Right ventricle myocardium superior (tissue), 1 donor: ENCODE data around the gene KRT35. TPM values are rescaled to one million over a fixed set of nuclear protein-coding genes. Genes with fewer than 3 reads are reported as not detected.

Experiments used
- ATAC-seq: fragments of 200-7000 bp; cut with Tn5 transposase; one replicate; pipeline ENCODE4 v1.9.1; 2020; ENCODE audit warnings: mild to moderate bottlenecking; ENCODE audit not compliant: poor library complexity
- DNase-seq: peaks from one replicate; pipeline ENCODE4 v3.0.0-alpha.2; 2020
- intact Hi-C: fragments of 100-400 bp; cut with DNase I; formaldehyde crosslinking; loops from one replicate; pipeline ENCODE4 v1.11.2; 2022
- long read RNA-seq: library from polyadenylated mRNA; unstranded; transcript quantifications from one replicate; pipeline ENCODE4 v2.0.0, GENCODE V29; 2021
- total RNA-seq: library from RNA; stranded (reverse); fragmentation: NEBNext Ultra II Directional; extraction: Animal tissue kit (Norgen Biotek cat#: 25700); gene quantifications from one replicate; pipeline ENCODE4 v1.2.1, GENCODE V29; 2021
- donor health status: DM: no; HTN: yes; CAD: no; lungs with severe emphysema.

KRT35 gene
- not detected for total RNA-seq
- long read RNA-seq: 0 reads

DNA sequence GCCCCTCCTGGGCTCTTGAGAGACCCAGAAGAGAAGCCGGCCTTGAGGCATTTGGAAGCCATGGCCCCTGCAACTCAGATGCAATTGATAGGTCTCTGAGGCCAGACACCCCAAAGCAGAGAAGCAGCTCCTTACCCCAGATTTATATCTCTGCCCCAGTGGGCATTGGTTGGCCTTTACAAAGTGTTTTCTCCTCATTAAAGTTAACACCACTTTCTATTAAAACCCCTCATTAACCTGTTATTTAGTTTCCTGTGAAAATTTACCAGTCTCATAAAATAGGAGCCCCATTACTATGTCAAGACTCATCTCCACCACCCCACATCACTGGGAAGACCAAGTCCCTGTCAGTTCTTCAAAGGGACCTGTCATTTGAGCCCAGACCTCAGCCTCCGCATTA, at the start of gene KRT35:
TSS of gene KRT35 (minus strand) at position 116 of the 400 bp plus-strand sequence. CDS start at position 62, 54 bp downstream.
- no peak for DNase-seq
- intact Hi-C loops: no loop called here
- no peak for ATAC-seq

DNA sequence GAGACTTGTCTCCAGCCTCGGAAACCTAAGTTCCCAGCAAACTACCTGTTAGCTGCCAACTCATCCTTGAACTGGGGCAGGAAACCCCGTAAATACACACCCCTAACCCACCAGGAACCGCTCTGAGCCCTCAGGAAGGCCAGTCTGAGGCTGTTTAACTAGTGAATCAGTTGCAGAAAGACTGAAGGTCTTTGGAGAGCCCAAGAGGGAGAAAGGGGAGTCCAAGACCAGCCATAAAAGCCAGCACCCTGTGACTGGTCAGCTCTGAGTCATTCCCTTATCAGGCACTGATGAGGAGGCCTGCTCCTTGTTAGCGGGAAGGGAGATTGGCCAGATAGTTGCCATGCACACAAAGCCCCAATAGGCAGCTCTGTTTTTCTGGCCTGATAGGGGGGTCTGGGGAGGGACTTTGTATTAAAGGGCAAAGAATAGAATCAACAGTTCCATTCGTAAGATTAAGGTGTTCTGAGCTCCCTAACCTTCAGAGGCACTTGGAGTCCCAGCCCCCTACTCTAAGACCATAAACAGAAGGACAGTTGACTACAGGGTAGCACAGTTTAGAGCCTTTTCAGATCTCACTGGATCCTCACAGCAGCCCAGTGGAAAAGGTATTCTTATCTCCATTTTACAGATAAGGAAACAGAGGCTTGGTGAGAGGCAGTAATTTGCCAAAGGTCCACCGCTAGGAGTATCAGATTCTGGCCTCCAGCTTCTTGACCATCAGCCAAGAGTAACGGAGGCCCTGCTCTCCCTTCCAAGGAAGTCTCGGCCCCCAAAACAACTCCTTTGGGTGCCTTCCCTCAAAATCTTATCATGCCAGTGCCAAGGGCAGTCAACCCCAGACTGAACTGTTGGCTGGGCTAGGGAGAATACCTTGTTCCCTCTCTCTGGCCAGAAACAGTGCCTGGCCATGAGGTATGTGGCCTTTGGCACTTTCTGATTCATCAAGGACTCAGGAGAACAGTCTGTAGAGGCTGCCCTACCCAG, 49.4 kb upstream of the KRT35 start:
- intact Hi-C loops: no loop called here
- DNase-seq (no peak), ATAC-seq (no peak)

DNA sequence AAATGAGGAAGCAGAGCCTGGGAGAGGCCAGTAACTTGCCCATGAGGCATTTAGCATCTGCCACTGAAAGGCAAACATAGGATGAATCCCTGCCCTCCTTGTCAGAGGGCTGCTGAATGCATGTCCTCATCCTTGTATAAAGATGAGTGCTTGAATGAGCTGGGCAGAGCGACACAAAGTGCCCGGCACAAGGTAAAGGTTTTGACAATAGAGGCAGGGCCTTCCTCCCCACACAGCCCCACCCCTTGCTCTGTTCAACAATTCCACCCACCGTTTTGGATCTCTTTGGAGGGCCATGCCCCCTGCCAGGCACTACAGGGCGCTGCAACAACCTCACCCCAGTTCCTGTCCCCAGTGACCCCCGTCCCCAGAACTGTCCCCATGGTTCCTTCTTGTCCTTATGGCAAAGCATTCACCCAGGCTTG, 48.6 kb upstream of the KRT35 start:
- ATAC-seq: no peak
- intact Hi-C loops: no loop called here
- no peak for DNase-seq

DNA sequence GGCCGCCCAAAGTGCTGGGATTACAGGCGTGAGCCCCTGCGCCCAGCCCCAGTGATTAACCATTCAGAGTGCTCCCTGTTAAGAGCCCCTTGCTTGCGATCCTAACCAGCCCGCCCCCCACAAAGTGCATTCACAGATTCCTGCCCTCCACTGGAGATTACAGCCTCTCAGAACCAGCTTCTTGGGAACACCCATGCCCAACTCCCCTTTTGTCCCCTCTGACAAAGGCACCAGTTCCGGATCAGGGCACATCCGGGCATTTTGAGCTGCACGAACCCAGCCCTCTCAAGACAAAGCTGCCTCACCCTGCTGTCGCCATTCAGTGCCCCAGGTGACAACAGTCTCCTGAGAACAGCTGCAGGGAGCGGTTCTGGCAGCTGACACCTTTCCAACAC, 48.0 kb upstream of the KRT35 start:
- DNase-seq (no peak), ATAC-seq (no peak)
- intact Hi-C loops: no loop called here

DNA sequence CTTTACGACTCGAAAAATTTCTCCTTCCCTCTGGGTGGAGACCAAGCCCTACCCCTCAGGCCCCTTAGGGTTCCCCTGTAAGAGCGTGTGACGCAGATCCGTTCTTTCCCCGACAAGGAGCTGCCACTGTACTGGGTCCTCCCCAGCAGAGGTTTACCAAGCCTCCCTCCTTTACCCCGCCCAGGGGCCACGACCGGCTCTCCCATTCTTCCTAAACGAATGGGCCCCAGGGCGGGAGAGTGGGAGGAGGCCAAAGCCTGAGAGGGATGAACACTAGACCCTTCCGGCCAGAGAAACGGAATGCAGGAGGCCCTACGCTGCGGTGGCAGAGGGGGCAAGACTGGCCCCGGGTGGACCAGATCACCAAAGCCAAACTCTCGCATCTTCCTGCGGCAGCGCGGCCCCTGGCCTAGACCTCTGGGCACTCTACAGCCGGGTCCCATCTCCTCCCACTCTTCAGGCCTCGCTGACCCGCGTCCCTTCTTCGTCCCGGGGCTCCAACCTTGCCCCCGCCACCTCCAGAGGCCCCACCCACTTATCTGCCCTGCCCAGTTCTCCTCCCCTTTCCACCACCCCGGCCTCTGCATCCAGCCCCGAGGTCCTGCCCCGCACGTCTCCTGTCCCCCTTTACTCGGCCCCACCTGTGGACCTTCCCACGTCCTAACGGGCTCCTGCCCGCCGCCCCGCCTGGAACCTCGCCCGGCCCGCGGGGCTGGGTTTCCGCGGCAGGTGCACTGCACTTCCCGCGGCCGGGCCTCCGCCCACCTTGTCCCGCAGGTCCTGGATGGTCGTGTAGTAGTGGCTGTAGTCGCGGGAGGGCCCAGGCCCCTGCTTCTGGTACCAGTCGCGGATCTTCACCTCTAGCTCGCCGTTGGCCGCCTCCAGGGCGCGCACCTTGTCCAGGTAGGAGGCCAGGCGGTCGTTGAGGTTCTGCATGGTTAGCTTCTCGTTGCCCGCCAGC, 46.4 kb upstream of the KRT35 start:
- DNase-seq (peak; percentile 11), ATAC-seq (peak; percentile 28)
- intact Hi-C loops: no loop called here

DNA sequence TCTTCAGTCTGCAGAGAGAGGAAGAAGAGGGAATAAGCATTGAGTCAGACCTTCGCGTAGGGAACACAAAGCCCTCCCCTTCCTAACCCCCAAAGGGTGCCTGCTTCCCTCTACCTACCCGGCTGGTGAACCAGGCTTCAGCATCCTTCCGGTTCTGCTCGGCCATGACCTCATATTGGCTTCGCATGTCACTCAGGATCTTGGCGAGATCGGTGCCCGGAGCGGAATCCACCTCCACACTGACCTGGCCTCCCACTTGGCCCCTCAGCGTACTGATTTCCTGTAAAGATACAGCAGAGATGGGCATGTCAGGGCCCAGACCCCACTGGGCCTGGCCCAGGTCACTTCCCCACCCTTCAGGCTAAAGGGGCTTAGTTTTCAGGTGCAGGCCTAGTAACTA, 43.3 kb upstream of the KRT35 start:
- intact Hi-C loops: no loop called here
- ATAC-seq: no peak
- peak; percentile 22 for DNase-seq

DNA sequence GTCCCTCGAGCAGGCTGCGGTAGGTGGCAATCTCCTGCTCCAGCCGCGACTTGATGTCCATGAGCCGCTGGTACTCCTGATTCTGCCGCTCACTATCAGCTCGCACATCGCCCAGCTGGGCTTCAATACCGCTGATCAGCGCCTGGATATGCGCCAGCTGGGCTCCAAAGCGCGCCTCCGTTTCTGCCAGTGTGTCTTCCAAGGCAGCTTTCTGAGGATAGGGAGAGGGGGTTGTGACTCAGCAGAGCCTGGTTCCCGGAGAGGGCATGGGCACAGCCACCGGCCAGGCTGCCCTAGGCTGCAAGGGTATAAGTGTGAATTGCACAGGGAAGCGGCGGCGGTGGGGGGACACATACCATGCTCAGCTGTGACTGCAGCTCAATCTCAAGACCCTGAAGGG, 42.8 kb upstream of the KRT35 start:
- intact Hi-C loops: no loop called here
- no peak for ATAC-seq
- DNase-seq: peak; percentile 34

DNA sequence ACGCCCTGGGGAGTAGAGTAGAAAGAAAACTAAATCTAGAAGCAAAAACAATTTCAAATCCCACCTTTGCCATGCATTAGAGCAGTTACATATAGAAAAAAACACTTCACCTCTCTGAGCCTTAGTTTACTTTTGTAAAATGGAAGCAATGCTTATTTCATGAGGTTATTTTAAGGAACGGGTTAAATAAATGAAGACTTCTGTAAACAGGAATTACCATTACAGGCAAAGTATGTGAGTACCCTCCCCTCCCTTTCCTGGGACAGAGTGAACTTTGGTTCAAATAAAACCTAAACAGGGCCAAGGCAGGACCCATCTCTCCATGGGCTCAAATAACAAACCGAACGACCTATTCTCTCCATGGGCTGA, 42.3 kb upstream of the KRT35 start:
- DNase-seq (no peak), ATAC-seq (no peak)
- intact Hi-C loops: no loop called here

DNA sequence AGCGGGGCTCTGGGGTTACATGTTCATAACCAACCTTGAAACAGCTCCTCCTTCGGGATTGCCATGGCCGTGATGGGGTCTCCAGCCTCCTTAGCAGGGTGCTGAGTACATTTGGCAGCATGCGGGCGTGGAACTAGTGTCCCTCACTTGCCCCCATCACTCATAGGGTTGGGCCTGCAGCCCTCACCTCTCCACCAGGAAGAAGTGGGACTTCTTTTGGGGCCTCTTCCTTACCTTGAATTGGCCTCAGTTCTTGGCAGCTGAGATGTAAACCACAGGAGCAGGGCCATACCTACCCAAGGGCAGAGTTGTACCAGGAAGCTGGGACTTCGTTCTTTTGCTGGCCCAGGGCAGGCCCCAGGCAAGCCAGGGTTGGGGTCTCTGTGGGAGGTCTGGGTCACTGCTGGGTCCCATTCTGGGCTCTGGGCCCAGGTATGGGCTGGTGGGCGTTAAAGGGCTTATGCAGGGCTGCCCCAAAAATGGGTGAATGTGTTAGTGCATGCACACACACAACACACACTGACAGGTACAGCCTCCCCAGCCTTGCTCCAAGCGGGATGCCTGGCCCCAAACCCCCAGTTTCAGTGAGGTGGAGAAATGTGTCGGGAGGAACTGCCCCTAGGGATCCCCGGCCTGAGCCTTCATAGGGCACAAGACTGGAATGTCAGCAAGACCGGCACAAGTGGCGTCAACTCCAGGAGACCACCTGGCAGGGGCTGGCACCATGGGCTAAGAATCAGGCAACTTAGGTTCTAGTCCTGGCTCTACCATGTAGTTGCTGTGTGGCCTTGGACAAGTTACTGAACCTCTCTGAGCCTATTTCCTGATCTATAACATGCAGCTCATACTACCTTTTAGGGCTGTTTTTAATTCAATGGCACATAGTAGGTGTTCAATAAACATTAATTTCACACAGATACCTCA, 41.6 kb upstream of the KRT35 start:
- ATAC-seq: no peak
- intact Hi-C loops: no loop called here
- peak; percentile 29 for DNase-seq

DNA sequence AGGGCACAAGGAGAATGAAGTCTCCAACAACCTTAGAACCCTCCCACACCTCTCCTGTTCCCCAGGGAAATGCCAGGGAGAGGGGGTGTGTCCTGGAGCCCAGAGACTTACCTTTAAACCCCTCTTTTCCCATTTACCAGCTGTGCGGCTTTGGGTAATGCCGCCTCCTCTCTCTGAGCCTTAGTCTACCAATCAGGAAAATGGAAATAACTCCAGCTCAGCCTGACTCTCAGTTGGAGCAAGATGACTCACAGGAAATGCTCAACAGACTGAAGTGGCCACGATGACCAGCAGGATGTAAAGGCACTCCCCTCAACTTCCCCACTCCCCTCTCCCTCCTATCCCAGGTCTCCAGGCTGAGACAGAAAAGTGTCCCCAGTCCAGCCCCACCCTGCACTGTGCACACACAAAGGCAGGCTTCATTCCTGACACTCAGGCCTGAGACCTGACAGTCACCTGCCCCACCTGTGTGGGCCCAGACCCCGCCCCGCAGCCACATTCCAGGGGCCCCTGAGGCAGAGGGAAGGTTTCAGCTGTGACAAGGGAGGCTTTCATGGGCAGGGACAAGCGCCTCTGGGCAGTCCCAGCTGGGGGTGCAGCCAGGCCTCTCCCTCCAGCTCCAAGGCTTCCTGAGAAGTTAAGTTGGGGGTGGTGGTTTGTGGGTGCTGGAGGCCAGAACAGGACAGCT, 40.8 kb upstream of the KRT35 start:
- DNase-seq: no peak
- ATAC-seq: peak; percentile 36
- intact Hi-C loops: no loop called here

DNA sequence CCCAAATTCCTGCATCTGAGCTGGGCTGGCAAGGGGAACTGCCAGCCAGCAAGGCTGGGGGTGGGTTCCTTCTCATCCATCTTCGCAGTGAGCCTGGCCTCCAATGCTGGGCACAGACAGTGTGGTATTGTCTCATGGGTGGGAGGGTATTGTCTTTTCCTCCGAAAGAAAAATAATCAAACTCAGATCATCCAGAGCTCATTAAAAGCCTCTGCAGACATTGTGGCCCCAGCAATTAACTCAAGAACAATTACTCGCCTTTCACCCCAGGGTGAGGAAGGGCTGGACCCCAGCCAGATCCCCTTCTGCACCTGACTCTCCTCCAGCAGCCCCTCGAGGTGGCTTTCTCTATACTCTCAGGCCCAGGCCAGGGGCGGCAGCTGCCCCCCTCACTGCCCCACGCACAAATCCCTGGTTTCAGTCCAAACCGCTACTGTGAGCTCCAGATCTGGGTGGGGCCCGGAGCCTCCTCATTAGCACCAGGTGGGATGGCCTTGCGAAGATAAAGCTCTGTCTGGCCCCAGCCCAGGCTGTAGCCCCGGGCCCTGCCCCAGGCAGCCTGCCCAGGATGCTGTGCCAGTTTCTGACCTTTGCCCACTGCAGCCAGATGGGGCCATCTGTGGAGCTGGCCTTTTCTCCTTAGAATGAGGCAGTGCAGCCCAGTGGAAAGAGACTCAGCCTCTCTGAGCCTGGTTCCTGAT, 40.0 kb upstream of the KRT35 start:
- ATAC-seq (no peak), DNase-seq (no peak)
- intact Hi-C loops: no loop called here

DNA sequence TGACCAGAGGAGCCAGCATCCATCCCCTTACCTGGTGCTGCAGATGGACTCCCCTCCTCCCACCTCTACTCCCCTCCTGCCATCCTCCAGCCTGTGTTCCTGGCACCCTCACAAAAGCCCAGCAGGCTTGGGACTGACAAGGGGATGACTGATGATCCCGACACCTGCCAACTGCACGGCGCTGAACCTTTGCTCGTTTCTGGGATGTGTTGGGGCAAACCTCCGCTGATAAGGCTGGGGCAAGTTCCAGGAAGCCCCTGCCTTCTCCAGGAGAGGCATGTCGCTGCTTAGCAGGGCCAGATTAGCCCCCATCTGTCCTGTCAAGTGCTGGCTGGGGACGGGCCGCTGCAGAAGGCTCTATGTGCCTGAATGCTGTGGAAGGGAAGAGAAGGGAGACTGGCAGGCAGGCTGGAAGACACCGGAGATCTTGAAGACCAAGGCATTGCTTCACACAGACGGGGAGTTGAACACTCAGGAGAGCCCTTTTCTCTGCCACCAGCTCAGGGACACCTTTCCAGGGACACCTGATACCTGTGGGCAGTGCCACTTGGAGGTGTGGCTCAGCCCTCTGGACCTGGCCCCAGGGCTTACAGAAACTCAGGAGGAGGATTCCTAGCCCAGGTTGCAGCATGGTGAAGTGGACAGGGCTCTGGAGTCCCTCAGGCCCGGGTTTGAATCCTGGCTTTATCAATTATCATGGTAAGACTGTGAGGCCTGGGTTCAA, 38.7 kb upstream of the KRT35 start:
- DNase-seq (no peak), ATAC-seq (no peak)
- intact Hi-C loops: no loop called here

DNA sequence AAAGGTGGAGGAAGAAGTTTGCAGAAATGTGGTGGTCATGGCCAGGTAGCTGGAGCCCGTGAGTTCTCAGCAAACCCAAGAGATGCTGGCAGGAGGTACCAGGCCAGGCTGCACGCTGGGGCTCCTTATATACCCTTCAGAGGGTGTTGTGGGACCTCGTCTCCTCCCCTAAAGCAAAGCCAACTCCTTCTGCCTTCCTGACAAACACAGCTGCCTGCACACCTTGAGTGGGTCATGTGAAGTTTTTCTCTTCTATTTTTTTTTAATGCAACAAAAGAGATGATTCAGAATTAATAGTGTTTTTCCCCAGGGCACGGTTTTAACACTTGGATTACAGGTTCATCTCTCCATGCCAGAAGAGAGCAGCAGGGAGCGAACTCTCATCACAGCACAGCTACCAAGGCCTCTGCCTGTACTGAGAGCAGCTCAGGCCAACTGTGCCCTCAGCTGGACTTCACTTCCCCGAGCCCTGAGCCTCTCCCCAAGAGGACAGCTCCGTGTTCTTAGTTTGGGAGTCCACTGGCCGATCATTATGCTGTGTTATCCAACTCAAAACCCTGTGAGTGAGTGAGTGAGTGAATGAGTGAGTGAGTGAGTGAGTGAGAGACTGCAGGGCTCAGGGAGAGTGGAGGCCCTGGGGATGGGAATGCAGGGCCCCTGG, 38.0 kb upstream of the KRT35 start, which contains the start of gene KRT15:
TSS of gene KRT15 (minus strand) at position 102 of the 661 bp plus-strand sequence. CDS start at position 39, 63 bp downstream.
- DNase-seq (no peak), ATAC-seq (no peak)
- intact Hi-C loops: no loop called here

DNA sequence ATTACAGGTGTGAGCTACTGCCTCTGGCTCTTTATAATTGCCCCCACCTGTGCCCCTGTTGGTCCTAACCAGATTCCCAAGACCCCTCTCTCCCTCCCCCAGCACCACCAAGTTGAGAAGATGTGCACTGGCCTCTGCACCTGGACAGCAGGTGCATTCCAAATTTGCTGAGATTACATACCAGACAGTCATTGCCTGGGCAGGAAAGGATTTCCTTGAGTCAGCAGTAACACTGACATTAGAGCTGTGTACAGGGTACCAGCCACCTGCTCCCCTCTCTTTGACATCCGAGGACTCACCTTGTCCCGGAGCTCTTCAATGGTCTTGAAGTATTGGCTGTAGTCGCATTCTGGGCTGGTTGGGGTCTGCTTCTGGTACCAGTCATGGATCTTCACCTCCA, 37.1 kb upstream of the KRT35 start:
- DNase-seq: no peak
- no peak for ATAC-seq
- intact Hi-C loops: no loop called here

DNA sequence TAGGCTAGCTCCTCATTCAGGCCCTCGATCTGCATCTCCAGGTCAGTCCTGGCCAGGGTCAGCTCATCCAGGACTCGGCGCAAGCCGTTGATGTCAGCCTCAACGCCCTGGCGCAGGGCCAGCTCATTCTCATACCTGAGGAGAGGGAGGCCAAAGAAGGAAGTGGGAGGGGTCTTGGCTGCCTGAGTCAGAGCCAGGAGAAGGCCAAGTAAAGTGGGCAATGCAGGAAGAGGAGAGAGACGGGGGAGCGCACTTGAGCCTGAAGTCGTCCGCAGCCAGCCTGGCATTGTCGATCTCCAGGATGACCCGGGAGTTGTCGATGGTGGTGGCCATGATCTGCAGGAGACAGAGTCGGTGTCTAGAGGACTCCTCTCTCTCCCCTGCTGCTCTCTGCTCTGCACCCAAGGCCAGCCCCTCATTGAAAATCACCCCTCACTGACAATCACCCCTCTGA, 35.9 kb upstream of the KRT35 start:
- DNase-seq (no peak), ATAC-seq (no peak)
- intact Hi-C loops: no loop called here
